GM12891 (cell line): Measurements from ENCODE around the gene CIDEC.
"Not testable (repeated sequence)": the region's sequence is repeated elsewhere in the genome, so short reads cannot be mapped to it uniquely, and the experiment has no call there.

ENCODE experiments used
- POLR2A ChIP-seq: IDR thresholded peaks from 2 replicates; pipeline ENCODE4 v1.6.1; 2011; ENCODE audit warnings: low read depth, low read length, control low read depth
- POLR2AphosphoS5 ChIP-seq: IDR thresholded peaks from 2 replicates; pipeline ENCODE4 v1.6.1; 2011; ENCODE audit warnings: low read depth, low read length, control low read depth
- TAF1 ChIP-seq: IDR thresholded peaks from 2 replicates; pipeline ENCODE4 v1.6.1; 2011; ENCODE audit warnings: low read depth, low read length, control low read depth

GRCh38 chr3:9900965-9901415, 20.9 kb upstream of the CIDEC start:
- TF ChIP-seq POLR2AphosphoS5, POLR2A, TAF1: not testable (repeated sequence)
